ENCODE measurements around the gene METTL22. TPM values are rescaled to one million over a fixed set of nuclear protein-coding genes. Genes with fewer than 3 reads are reported as not detected.

Gene METTL22
- total and polyA plus RNA-seq, 10 of the 15 experiments (the other 5 are each of a cell fraction or from before 2014, with no cell fraction given), result 6.4 to 34.7 (median 18.8) TPM

GRCh38 chr16:8620535-8620934, 963 bp upstream of the METTL22 start (continued):
- no peak for TF ChIP-seq USF1 (IDR thresholded peaks at IDR 0.05; ENCODE audit: borderline replicate concordance, extremely low read length, insufficient read depth, low read depth, low read length)

- ChIA-PET SMC1A (ENCODE audit: uncharacterized antibody, unreplicated experiment) (interaction anchor here (0.6 to 0.9 kb wide), 2 partner anchors 175 to 1804 kb away, joined by 3 read pairs; no protein-coding TSS in a partner anchor), RAD21 (ENCODE audit: unreplicated experiment) (no interaction called here), CTCF (interaction anchor here (1.0 to 1.4 kb wide), 2 partner anchors 513 to 518 kb away, joined by 3 read pairs; no protein-coding TSS in a partner anchor), POLR2A (interaction anchor here (0.7 kb wide), 1 partner anchor 24 kb away, joined by 3 read pairs; no protein-coding TSS in a partner anchor)
- Histone ChIP-seq H2AFZ (ENCODE audit: control insufficient read depth, low read depth, low read length) (peak overlapping the region; percentile 64), H3K4me1 (ENCODE audit: control insufficient read depth, insufficient read depth, low read length) (no peaks in the 10 kb centered on the region), H3K9ac (ENCODE audit: control insufficient read depth, insufficient read depth, low read length) (peak overlapping the region; percentile 89; the same call in 1 of the 2 replicates), H3K36me3 (ENCODE audit: control insufficient read depth in 2 of 2, insufficient read depth in 2 of 2, low read length in 1 of 2) (peaks cover 0 to 1% of the 10 kb centered on the region in 2 experiments; a peak in 1 of 4 replicates), H3K27ac (ENCODE audit: control insufficient read depth, insufficient read depth) (peak overlapping the region; percentile 64; the same call in 1 of the 2 replicates), H3K9me3 (replicated peaks; ENCODE audit: control insufficient read depth, insufficient read depth, low read length) (no peaks in the 10 kb centered on the region), H3K4me3 (peak overlapping the region; percentile 99), H4K20me1 (ENCODE audit: control insufficient read depth, insufficient read depth) (no peaks in the 10 kb centered on the region), H3K4me2 (ENCODE audit: control insufficient read depth, insufficient read depth) (peak overlapping the region; percentile 86), H3K27me3 (replicated peaks in 1 of 2; ENCODE audit: control insufficient read depth in 2 of 2, insufficient read depth in 2 of 2, low read length in 1 of 2) (peaks cover 0 to 1% of the 10 kb centered on the region in 2 experiments; a peak in 1 of 4 replicates), H3K79me2 (ENCODE audit: control insufficient read depth, insufficient read depth, low read length) (peaks cover 22% of the 10 kb centered on the region)
- WGBS (ENCODE audit: insufficient coverage, insufficient replicate concordance, low lambda C conversion rate, missing lambda C conversion rate), result 16% methylated on average over 12 of the region's 12 CpGs
- DNase-seq (ENCODE audit: low read depth, low spot score) (no peak), ATAC-seq (no peak), FAIRE-seq (no peak)
- intact Hi-C loops (cut with micrococcal nuclease; ENCODE audit: unreplicated experiment) (loop anchor here (5.0 kb wide), 1 partner anchor 44 kb away; no protein-coding TSS in a partner anchor), in situ Hi-C loops (cut with MboI) (no loop called here)
- BruUV-seq (replicated peaks), result no TSS peak
- TF ChIP-seq POLR2AphosphoS2 (IDR thresholded peaks at IDR 0.05; ENCODE audit: low read depth, low read length) (no peak), ZNF207 (IDR thresholded peaks at IDR 0.05; ENCODE audit: borderline replicate concordance) (no peak), BCLAF1 (IDR thresholded peaks at IDR 0.05) (no peak), MEF2A (IDR thresholded peaks at IDR 0.05; ENCODE audit: insufficient read depth, low read depth, low read length) (no peak), PML (IDR thresholded peaks at IDR 0.05; ENCODE audit: low read length) (no peak), MTA3 (IDR thresholded peaks at IDR 0.05; ENCODE audit: borderline replicate concordance, low read length) (no peak), E2F8 (IDR thresholded peaks at IDR 0.05; ENCODE audit: low read depth, partially characterized antibody) (no peak), JUND (IDR thresholded peaks at IDR 0.05; ENCODE audit: low read depth, low read length) (no peak), RAD51 (IDR thresholded peaks at IDR 0.05) (no peak), BCL3 (IDR thresholded peaks at IDR 0.05; ENCODE audit: borderline replicate concordance, insufficient read depth, low read depth, low read length, poor library complexity, severe bottlenecking) (no peak)
Observed at GRCh38 chr16:8621222-8621571, 301 bp upstream of the METTL22 start.

All from GM12878 (cell line).